Measurements from ENCODE around the gene INSYN2B. TPM values are rescaled to one million over a fixed set of nuclear protein-coding genes. Genes with fewer than 3 reads are reported as not detected.
"Not testable (repeated sequence)": the region's sequence is repeated elsewhere in the genome, so short reads cannot be mapped to it uniquely, and the experiment has no call there.

INSYN2B gene
- total RNA-seq, 1 donor from 2014 or later, result 0.84 TPM

DNA sequence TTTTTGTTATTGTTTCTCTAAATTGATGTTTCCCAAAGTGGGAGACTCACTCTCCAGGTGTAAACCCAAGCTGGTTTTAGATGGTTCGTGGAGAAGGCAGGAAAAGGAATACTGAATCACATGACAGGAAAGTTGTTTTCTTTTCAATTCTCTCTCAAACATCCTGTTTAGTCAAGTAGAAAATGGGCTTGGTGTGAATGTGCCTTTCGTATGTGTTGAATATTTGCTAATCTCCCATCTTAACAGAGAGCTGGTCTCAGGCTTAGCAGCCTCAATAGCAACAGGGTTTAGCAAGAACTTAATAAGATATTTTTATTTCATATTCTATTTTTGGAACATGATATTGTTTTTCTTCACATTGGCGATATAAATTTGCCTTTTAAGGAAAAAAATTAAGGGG lies 119.7 kb downstream of the INSYN2B start:
- no peak for DNase-seq (ENCODE audit: low spot score)

DNA sequence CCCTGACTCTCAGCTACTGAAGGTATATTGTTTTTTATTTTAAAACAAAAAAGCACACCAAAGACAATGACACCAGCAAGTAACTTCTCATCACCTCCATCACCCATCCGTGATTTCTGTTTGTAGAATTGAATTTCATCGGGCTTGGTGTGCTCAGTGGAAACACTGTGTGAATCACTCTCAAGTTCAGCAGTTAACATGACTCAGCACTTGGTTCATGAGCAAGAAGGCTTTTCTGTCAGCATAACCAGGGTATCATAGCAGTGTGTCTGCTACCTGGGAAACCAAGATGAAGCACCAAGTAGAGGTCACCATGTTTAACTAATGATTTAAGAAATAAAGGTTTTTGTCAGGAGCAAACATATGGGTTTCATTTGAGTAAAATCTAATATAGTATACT lies 123.7 kb downstream of the INSYN2B start:
- no peak for DNase-seq (ENCODE audit: low spot score)

DNA sequence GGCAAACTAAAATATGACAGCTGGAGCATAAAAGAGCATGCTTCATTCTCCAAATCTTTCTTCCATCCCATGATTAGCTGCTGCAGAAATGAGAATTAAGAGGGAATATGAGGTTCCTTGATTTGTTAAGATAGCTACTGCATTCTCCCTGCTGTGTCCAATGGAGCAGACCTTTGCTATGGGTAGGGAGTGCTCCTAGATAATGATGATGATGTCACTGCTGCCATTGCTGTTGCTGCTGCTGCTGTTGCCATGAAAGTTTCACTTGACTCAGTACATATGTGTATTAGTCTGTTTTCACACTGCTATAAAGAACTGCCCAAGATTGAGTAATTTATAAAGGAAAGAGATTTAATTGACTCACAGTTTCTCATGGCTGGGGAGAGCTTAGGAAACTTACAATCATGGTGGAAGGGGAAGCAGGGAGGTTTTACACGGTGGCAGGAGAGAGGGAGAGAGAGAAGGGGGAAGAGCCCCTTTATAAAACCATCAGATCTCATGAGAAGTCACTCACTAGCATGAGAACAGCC lies 128.9 kb downstream of the INSYN2B start:
- no peak for DNase-seq (ENCODE audit: low spot score)

DNA sequence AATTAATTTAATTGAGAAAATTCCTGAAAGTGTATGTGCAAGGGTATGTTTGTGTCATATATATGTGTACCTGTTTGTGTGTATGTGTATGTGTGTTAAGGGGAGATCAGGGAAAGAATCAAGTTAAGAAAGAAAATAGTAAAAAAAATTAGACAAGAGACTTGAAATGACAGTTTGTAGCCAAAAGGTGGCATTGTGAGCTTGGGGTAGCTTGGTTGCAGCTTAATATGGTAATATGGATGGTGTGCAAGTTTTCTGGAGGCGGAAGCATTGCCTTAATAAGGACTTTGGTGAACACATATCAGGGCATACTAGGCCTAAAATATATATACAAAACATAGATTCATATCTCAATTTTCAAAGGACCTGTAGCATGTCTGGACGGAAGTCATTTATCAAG lies 129.9 kb downstream of the INSYN2B start:
- DNase-seq (ENCODE audit: low spot score), result no peak

DNA sequence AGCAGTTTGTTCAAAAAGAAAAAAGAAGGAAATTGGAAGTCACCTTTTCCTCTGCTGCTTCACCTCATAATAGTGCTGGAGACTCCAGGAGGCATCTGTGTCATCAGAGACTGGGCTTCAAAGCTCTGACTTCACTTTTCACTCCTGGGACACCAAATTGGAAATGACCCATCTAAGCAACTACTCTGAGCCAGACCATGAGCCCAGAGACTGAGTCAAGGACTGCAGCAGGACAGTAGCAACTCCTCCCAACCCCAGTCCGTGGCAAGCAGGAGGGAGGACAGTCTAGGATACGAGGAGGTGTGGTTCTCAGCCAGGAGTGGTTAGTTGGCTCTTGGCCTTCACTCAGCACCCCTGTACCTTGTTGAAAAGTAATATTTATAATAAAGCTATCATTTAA lies 131.5 kb downstream of the INSYN2B start:
- no peak for DNase-seq (ENCODE audit: low spot score)

DNA sequence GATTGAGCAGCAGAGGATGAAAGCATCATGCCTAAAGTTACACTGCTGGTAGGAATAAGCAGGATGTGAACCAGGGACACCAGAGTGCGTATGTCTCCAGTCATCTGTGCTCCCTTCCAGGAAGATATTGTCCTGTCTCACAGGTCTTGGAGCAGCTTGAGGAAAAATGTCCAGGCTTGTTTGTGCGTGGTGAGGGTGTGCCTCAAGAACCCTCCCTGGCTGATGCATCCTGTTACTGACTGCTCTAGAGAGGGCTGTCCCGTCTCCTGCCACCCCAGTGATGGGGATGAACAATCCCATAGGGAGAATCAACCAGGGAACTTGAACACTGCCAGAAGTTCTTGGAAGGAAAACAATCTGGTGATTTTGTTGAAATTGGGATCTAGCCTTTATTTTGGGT lies 132.0 kb downstream of the INSYN2B start:
- no peak for DNase-seq (ENCODE audit: low spot score)

DNA sequence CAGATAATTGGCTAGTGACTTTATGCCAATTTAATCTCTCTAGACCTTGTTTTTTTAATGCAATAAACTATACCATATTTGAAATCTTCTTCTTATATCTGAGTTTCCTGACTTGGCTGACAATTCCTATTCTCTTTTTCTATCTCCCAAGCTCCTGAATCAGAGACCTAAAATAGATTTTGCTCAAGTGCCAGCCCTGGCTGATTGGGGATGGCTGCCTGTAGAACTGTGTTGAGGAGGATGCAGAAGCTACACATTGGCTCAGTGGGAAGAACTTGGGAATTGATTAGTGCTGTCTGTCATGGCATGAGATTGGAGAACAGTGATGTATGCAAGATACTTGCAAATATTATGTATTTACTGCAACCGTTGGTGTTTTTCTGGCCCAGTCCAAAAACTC lies 132.8 kb downstream of the INSYN2B start:
- no peak for DNase-seq (ENCODE audit: low spot score)

DNA sequence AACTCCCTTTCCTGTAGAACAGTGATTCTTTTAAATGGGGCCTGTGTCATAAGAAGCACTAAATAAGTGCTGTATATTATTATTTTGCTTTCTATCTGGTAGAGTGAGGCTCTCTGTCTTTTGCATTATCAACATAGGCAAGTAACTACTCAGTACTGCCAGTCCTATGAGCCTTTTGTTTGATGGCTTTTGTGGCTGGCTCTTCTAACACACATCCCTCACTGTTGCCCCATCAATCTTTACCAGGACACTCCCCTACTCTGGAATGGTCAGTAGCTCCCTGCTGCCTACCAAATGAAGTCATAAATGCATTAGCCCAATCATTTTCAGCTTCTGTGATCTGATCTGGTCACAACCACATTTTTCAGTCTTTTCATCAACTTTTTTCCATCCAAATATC lies 137.6 kb downstream of the INSYN2B start:
- no peak for DNase-seq (ENCODE audit: low spot score)

DNA sequence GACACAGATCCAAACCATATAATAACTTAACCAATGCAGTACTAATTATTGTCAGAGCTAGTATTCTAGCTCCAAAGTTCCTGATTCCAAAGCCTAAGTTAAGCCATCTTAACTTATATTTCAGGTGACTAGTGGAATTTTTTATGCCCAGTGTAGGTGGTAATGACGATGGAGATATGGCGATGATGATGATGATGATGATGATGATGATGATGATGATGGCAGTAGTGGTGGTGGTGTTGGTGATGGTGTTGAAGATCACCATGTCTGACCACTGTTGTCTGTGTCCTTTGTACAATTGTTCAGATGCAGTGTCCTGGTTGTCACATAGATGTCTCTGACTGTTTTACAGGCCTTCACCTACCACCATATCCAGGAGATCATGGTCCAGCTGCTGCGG lies 139.9 kb downstream of the INSYN2B start:
- no peak for DNase-seq (ENCODE audit: low spot score)

DNA sequence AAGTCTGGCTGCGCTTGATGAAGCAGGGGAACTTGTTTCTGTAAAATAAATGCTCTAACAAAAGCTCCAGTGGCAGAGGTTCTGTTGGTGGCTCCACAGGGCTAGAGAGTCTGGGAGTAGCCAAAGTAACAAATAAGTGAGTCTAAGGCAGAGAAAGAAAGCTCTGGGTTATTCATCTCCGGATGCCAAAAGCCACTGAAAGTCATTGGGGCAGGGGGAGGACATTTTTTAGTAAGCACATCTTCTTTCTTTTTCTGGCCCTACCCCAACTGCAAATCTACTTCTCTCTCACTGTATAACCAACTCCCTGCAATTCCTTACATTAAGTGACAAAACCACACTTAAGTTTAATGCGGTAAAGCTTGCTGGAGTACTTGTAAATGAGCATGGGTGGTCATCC lies 141.6 kb downstream of the INSYN2B start:
- no peak for DNase-seq (ENCODE audit: low spot score)

DNA sequence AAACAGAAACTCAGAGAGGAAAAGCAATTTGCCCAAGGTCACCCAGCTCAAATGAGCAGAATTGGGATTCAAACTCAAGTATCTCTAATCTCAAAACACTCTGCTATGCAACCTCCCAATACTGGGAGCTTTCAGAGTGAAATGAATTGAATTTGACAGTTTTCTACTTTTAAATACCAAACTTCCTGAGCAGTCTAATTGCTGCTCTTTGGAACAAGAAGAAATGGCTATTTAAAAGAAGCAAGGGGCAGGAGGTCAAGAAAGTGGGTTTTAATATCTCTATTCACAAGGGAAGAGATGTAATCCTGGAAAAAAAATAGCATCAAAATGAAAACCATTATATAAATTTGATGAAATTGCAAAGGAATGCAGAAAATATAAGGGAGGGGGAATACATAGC lies 142.6 kb downstream of the INSYN2B start:
- no peak for DNase-seq (ENCODE audit: low spot score)

DNA sequence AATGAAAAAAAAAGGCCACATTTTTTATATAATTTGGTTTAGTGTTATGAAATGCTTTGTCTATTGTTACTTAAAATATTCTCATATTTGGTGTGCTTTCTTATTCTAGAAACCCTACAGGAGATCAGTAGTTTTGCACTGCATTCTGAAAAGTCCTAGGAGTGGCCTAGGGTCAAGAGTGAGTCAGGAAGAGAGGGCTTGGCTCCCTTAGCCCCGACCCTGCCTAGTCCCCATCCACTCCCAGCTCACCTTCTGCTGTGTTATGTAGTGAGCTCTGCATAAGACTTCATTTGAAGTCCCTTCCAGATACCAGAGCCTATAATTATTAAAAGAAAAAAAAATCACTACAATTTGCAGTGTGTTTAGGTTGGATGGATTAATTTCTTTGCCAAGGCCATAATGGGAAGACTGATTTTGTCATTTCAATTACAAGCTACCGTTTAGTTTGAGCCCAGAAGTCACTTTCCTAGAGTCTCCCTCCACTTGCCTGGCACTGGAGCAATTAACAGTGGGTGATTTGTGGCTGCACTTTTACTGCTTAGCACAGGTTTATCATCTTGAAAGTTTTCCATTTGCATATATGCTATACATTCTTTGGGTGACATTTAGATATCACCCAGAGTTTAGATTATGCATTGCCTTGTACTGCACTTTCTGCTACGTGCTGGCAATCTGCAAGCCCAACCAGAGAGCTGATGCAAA lies 143.3 kb downstream of the INSYN2B start:
- DNase-seq (ENCODE audit: low spot score), result no peak

DNA sequence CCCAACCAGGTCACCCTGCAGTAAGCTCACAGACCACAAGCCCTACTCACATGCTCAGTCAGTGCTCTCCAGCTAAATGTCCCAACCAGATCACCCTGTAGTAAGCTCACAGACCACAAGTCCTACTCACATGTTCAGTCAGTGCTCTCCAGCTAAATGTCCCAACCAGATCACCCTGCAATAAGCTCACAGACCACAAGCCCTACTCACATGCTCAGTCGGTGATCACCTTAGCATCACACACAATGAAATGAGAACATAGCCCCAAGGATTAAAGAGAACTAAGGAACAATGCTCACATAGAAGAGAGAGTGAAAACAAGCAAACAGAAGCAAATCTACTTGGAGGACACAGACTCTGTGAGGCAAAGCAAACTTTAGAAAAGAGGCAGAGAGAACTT lies 145.8 kb downstream of the INSYN2B start:
- DNase-seq (ENCODE audit: low spot score), result not testable (repeated sequence)

DNA sequence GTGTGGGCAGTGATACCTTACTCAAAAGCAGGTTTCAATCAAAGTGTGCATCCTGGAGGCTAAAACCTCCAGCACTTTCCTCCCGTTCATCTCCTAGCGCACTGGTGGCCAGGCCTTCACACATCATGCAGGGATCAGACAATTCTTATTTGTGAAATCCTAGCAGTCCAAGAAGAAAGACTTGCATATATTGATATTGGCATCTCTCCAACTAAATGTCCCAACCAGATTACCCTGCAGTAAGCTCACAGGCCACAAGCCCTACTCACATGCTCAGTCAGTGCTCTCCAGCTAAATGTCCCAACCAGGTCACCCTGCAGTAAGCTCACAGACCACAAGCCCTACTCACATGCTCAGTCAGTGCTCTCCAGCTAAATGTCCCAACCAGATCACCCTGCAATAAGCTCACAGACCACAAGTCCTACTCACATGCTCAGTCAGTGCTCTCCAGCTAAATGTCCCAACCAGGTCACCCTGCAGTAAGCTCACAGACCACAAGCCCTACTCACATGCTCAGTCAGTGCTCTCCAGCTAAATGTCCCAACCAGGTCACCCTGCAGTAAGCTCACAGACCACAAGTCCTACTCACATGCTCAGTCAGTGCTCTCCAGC lies 146.5 kb downstream of the INSYN2B start:
- not testable (repeated sequence) for DNase-seq (ENCODE audit: low spot score)

DNA sequence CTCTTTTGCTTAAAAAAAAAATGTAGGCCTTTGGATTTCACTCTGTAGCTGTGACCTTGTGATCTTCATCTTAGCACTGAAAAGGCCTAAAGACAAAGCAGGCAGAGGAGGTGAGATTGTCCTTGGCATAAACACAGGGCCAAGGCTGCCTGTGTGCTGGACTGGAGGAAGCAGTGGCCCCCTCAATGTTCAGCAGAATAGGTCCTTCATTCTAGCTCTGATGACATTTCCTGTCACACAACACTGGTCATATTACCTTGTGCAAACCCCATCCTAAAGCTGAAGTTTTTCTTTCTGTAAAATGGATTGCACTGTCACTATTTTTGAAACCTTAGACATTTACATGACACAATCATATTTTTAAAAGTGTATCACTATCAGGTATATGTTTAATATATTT lies 147.4 kb downstream of the INSYN2B start:
- no peak for DNase-seq (ENCODE audit: low spot score)

DNA sequence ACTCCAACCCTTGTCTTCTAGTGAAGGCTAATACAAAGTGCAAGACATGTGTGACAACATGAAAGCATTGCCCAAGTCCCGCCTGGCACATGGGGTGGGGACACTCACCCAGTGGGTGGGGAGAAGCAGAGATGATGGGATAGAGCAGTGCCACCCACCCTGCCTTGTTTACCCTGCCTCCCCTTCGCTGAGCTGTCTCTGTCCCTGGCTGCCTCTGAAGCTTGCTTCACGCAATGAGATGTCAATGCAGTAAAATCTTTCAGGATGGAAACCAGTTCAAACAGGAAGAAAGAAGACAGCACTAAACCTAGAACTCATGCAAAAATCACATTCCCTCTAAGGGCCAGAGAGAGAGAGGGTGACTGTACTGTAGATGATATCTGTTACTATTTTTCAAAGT lies 148.0 kb downstream of the INSYN2B start:
- no peak for DNase-seq (ENCODE audit: low spot score)

DNA sequence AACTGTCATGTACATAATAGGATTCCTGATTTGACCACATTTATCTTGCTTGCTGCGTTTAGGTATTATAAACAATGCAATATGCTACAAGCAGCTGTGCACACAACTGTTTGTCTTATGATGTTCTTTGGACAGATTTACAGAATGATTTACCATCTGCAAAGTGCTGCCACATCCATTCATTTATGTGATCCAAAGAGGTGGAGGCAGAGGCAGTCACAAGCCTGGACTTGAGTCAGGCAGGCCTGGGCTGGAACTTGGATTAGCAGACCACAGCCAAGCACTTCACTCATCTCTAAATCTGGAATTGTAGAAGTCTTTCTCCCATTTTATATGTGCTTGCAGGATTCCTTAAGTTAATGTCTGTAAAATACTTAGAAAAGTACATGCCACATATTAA lies 149.0 kb downstream of the INSYN2B start:
- DNase-seq (ENCODE audit: low spot score), result no peak

DNA sequence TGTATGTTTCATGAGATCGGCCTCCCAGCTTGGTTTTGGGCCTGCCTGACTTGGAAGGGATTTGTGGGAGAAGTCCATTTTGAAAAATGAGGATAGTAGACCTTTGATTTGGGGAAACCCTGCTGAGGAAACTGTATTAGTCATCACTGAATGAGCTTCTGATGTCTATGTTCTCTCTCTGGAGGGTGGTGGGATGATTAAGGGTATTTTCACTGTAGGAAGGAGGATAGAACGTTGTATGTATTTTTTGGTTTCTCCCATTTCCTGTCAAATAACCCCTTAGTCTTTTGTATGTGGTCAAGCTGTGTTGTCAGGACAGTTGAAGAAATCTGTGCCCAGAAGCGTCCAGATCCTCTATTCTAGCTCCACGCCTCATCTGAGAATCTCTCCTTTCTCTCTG lies 151.9 kb downstream of the INSYN2B start:
- no peak for DNase-seq (ENCODE audit: low spot score)

DNA sequence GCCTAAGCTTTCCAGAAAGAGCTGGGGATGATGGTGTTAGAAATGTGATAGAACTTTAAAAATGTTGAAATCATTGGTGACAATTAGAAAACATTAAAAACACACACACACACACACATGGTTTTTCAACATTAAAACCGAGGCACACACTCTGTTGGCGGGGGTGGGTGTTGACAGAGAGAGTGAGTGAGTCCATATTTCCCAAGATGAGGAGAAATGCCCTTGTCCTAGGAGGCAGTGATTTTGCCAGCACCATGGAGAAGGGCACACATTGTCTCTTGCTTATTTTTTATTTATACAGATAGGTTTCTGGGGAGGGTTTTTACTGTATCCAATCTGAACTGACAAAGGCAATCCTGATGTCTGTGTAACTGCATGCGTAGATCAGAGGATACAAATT lies 152.5 kb downstream of the INSYN2B start:
- DNase-seq (ENCODE audit: low spot score), result no peak

DNA sequence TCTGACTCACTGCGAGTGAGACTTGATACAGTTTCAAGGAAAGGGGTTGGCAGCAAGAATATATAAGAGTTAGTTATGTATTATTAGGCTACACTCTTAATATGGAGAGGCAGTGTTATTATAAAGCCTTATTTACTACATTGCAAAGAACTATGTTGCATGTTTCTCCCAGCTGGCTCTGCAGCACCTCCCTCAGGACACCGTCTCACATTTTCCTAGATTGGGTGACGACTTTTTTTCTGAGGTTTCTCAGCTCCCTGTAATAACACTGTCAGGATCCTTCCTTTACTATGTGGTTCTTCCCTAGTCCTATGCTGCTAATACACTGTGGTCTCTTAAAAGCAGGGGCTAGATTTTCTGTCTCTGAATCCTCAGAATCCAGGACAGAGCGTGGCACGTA lies 153.7 kb downstream of the INSYN2B start:
- no peak for DNase-seq (ENCODE audit: low spot score)

DNA sequence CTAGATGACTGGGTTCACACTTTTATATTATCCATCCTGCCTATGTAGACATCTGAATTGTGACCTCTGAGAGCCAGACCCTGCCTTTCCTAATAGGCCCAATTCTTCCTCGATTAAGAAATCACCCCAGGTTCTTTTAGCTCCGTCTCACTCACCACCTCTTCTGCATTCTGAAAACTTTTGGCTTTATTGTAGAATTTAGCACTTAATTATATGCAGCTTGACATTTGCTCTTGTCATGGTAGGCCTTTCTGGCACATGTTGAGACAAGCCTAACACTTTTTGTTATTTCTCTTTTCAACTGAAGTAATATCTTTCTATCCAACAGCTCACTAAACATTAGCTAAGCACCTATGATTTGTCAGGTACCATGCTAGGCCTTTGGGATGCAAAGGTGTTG lies 163.3 kb downstream of the INSYN2B start:
- DNase-seq (ENCODE audit: low spot score), result no peak

DNA sequence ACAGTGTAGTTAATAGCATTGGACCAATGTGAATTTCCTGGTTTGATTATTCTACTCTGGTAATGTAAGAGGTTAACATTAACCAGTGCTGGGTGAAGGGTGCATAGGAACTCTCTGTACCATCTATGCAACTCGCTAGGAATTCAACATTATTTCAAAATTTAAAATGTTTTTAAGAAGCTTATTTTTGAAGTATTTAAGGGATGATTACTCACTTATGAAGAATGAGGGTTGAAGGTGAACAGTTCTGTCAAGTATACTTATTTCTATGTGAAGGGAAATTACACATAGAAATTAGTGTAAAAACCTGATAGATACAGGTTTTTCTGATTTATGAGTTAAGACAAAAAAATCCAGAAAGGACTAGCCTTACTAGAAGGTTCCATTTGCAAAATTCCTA lies 165.8 kb downstream of the INSYN2B start:
- no peak for DNase-seq (ENCODE audit: low spot score)

All from mesenteric fat pad (tissue), 1 donor.